GM19043 (cell line): ENCODE measurements around the gene POLR3A.

Experiments used
- ATAC-seq: cut with Tn5 transposase; IDR thresholded peaks from one replicate; pipeline ENCODE4 v1.9.1; 2021; ENCODE audit warnings: low read depth; ENCODE audit not compliant: unreplicated experiment

The POLR3A gene

GRCh38 chr10:77959887-77960455, 69.3 kb downstream of the POLR3A start:
- ATAC-seq: no peak

GRCh38 chr10:77959384-77959783, 69.9 kb downstream of the POLR3A start:
- no peak for ATAC-seq

GRCh38 chr10:77955136-77955535, 74.2 kb downstream of the POLR3A start:
- no peak for ATAC-seq

- no peak for ATAC-seq
Measured at GRCh38 chr10:77949167-77949566, 80.1 kb downstream of the POLR3A start.

GRCh38 chr10:77946084-77946483, 83.2 kb downstream of the POLR3A start:
- no peak for ATAC-seq

- no peak for ATAC-seq
Measured at GRCh38 chr10:77944519-77944918, 84.8 kb downstream of the POLR3A start.

- no peak for ATAC-seq
Measured at GRCh38 chr10:77943121-77943901, 86.0 kb downstream of the POLR3A start.

GRCh38 chr10:77941790-77942189, 87.5 kb downstream of the POLR3A start:
- no peak for ATAC-seq

- ATAC-seq: no peak
Measured at GRCh38 chr10:77940627-77941026, 88.7 kb downstream of the POLR3A start.

GRCh38 chr10:77940225-77940624, 89.1 kb downstream of the POLR3A start:
- no peak for ATAC-seq

GRCh38 chr10:77939561-77940001, 89.7 kb downstream of the POLR3A start:
- ATAC-seq: no peak

GRCh38 chr10:77936697-77937567, 92.4 kb downstream of the POLR3A start:
- no peak for ATAC-seq

- ATAC-seq: no peak
Measured at GRCh38 chr10:77932016-77932715, 97.1 kb downstream of the POLR3A start.

- no peak for ATAC-seq
Measured at GRCh38 chr10:77927402-77928246, 101.7 kb downstream of the POLR3A start.

- peak; percentile 53 for ATAC-seq
Measured at GRCh38 chr10:77926566-77927401, 102.5 kb downstream of the POLR3A start, which contains the start of gene DLG5. Gene DLG5, minus strand, starts transcription at chr10:77926755. Its CDS starts 235 bp downstream, at chr10:77926520.

GRCh38 chr10:77925795-77926565, 103.3 kb downstream of the POLR3A start:
- ATAC-seq: peak; percentile 42

GRCh38 chr10:77925410-77925794, 103.9 kb downstream of the POLR3A start:
- ATAC-seq: no peak

GRCh38 chr10:77922566-77923179, 106.6 kb downstream of the POLR3A start:
- ATAC-seq: no peak
